Neuronal stem cell (in vitro differentiated cells): ENCODE results near the gene MGRN1.
A peak's percentile ranks its signal among the peaks of the same experiment; 100 is the strongest.

Experiments used
- DNase-seq: peaks from one replicate; pipeline ENCODE4 v3.0.0-alpha.2; 2013; ENCODE audit warnings: low spot score
- H2AFZ ChIP-seq: one replicate; pipeline ENCODE4 v1.6.1; 2013; ENCODE audit warnings: mild to moderate bottlenecking, low read length, inconsistent platforms
- H2AK5ac ChIP-seq: 2 replicates; pipeline ENCODE4 v1.6.1; 2013; ENCODE audit warnings: low read depth, mild to moderate bottlenecking, inconsistent platforms, low read length, moderate library complexity, mixed read lengths
- H2BK120ac ChIP-seq: 2 replicates; pipeline ENCODE4 v1.6.1; 2013; ENCODE audit warnings: low read depth, mild to moderate bottlenecking, inconsistent platforms, low read length, moderate library complexity, mixed read lengths
- H2BK12ac ChIP-seq: one replicate; pipeline ENCODE4 v1.6.1; 2013; ENCODE audit warnings: low read length, inconsistent platforms
- H2BK15ac ChIP-seq: 2 replicates; pipeline ENCODE4 v1.6.1; 2013; ENCODE audit warnings: mild to moderate bottlenecking, low read length, inconsistent platforms, mixed read lengths
- H2BK5ac ChIP-seq: one replicate; pipeline ENCODE4 v1.6.1; 2013; ENCODE audit warnings: inconsistent platforms, mild to moderate bottlenecking, low read length, moderate library complexity
- H3K14ac ChIP-seq: one replicate; pipeline ENCODE4 v1.6.1; 2013; ENCODE audit warnings: low read length, inconsistent platforms
- H3K18ac ChIP-seq: 2 replicates; pipeline ENCODE4 v1.6.1; 2013; ENCODE audit warnings: low read length, inconsistent platforms
- H3K23ac ChIP-seq: 2 replicates; pipeline ENCODE4 v1.6.1; 2013; ENCODE audit warnings: low read depth, mild to moderate bottlenecking, mixed read lengths, low read length, inconsistent platforms; ENCODE audit not compliant: poor library complexity
- H3K27ac ChIP-seq: replicated peaks from 3 replicates; pipeline ENCODE4 v1.5.1; 2013; ENCODE audit warnings: low read length, inconsistent platforms
- H3K27me3 ChIP-seq, 3 experiments: 2 replicates each; pipeline ENCODE4 v1.6.1; 2013; ENCODE audit warnings: low read length in 3 of 3, mild to moderate bottlenecking in 2 of 3, inconsistent platforms in 1 of 3, low read depth in 1 of 3, mixed read lengths in 1 of 3, moderate library complexity in 1 of 3; ENCODE audit not compliant: control insufficient read depth in 3 of 3, insufficient read depth in 3 of 3
- H3K36me3 ChIP-seq, 2 donors: replicated peaks in 1 of 2; 2 replicates each; pipeline ENCODE4 v1.6.1; 2013; ENCODE audit warnings: low read length in 2 of 2; ENCODE audit not compliant: control insufficient read depth in 2 of 2, insufficient read depth in 2 of 2
- H3K4ac ChIP-seq: 2 replicates; pipeline ENCODE4 v1.6.1; 2013; ENCODE audit warnings: inconsistent platforms, mild to moderate bottlenecking, low read length, moderate library complexity
- H3K4me1 ChIP-seq, 2 donors: 1 replicate in 1 of 2; 2 replicates in 1 of 2; pipeline ENCODE4 v1.6.1; 2013; ENCODE audit warnings: low read length in 2 of 2, low read depth in 1 of 2; ENCODE audit not compliant: control insufficient read depth in 2 of 2, insufficient read depth in 1 of 2
- H3K4me2 ChIP-seq: one replicate; pipeline ENCODE4 v1.6.1; 2013; ENCODE audit warnings: mild to moderate bottlenecking, low read length, inconsistent platforms; ENCODE audit not compliant: insufficient read depth, poor library complexity, severe bottlenecking
- H3K4me3 ChIP-seq, 2 donors: 2 replicates each; pipeline ENCODE4 v1.5.1; 2013; ENCODE audit warnings: low read length in 2 of 2, mild to moderate bottlenecking in 2 of 2, inconsistent platforms in 1 of 2, moderate library complexity in 1 of 2
- H3K79me1 ChIP-seq: one replicate; pipeline ENCODE4 v1.6.1; 2013; ENCODE audit warnings: low read depth, mild to moderate bottlenecking, inconsistent platforms, low read length, moderate library complexity
- H3K9ac ChIP-seq: one replicate; pipeline ENCODE4 v1.6.1; 2013; ENCODE audit warnings: mild to moderate bottlenecking, low read depth, low read length, inconsistent platforms; ENCODE audit not compliant: poor library complexity
- H3K9me3 ChIP-seq, 2 donors: replicated peaks in 1 of 2; 2 replicates each; pipeline versions ENCODE3 to v1.6.1; 2013; ENCODE audit warnings: low read length in 2 of 2, mild to moderate bottlenecking in 2 of 2, inconsistent platforms in 1 of 2, low read depth in 1 of 2, mixed read lengths in 1 of 2, moderate library complexity in 1 of 2; ENCODE audit not compliant: control insufficient read depth in 2 of 2, insufficient read depth in 1 of 2
- H4K8ac ChIP-seq: one replicate; pipeline ENCODE4 v1.6.1; 2013; ENCODE audit warnings: low read depth, mild to moderate bottlenecking, inconsistent platforms, low read length, moderate library complexity
- H4K91ac ChIP-seq: one replicate; pipeline ENCODE4 v1.6.1; 2013; ENCODE audit warnings: low read length, low read depth, mild to moderate bottlenecking, inconsistent platforms; ENCODE audit not compliant: poor library complexity
- WGBS, 2 donors: extraction: QIAGEN DNeasy Blood & Tissue Kit; methylation state at CpG; one replicate each; pipeline ENCODE4 v1.1.7; 2013; ENCODE audit warnings: missing lambda C conversion rate in 2 of 2, mixed read lengths in 1 of 2; ENCODE audit not compliant: insufficient read length in 2 of 2, insufficient replicate concordance in 1 of 2; ENCODE audit errors: extremely low coverage in 2 of 2; 5-methylcytosine and 5-hydroxymethylcytosine counted together

Gene MGRN1

DNA sequence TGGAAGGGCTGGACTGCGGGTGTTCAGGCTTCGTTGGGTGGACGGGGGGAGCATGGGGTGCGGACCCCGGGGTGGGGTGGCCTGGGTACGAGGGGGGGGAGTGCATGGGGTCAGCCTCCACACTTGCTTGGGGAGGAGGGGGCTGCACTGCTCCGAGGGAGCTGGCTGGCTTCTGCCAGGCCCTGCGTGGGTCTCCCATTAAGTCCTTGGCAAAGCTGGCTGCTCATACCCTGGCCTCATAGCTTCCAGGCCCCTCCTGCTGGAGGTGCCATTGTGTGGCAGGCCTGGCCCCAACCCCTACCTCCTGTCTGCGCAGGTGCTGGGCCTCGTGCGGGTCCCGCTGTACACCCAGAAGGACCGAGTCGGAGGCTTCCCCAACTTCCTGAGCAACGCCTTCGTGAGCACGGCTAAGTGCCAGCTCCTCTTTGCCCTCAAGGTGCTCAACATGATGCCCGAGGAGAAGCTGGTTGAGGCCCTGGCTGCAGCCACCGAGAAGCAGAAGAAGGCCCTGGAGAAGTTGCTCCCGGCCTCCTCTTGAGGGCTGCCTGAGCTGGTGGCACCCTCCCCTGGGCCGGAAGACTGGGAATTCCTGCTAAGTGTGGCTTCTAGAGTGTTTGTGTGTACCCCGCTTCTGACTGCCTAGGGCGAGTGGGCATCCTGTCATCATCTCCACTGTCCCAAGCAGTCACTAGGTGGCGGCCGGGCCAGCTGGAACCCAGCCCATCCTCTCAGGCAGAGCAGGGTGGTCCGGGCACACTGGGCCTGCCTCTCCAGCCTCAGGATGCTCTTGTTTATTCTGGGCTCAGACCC, 70.2 kb downstream of the MGRN1 start:
- no peak overlapping the region for H3K14ac ChIP-seq
- no peak overlapping the region for H3K18ac ChIP-seq
- no peak overlapping the region for H3K27ac ChIP-seq
- peak overlapping the region; percentile 43 for H3K4me2 ChIP-seq
- peaks cover 0 to 2% of the 10 kb centered on the region in 2 donors for H3K9me3 ChIP-seq
- no peak for DNase-seq
- H2BK12ac ChIP-seq: no peak overlapping the region
- peaks cover 8 to 10% of the 10 kb centered on the region in 2 donors for H3K4me1 ChIP-seq
- WGBS, 2 donors: no CpG with 5 or more reads among the region's 26 CpGs
- no peak overlapping the region for H3K9ac ChIP-seq
- no peak overlapping the region for H2BK15ac ChIP-seq
- no peak overlapping the region for H2AK5ac ChIP-seq
- no peak overlapping the region for H4K8ac ChIP-seq
- H3K27me3 ChIP-seq: no peaks in the 10 kb centered on the region
- H2BK5ac ChIP-seq: no peak overlapping the region
- peaks cover 43 to 57% of the 10 kb centered on the region in 2 donors for H3K36me3 ChIP-seq
- no peak overlapping the region for H3K4ac ChIP-seq
- no peak overlapping the region for H4K91ac ChIP-seq
- no peak overlapping the region for H2BK120ac ChIP-seq
- no peak overlapping the region for H3K23ac ChIP-seq
- peak overlapping the region; percentile 6 to 99 for H3K4me3 ChIP-seq
- H3K79me1 ChIP-seq: peaks cover 12% of the 10 kb centered on the region
- H2AFZ ChIP-seq: no peak overlapping the region

DNA sequence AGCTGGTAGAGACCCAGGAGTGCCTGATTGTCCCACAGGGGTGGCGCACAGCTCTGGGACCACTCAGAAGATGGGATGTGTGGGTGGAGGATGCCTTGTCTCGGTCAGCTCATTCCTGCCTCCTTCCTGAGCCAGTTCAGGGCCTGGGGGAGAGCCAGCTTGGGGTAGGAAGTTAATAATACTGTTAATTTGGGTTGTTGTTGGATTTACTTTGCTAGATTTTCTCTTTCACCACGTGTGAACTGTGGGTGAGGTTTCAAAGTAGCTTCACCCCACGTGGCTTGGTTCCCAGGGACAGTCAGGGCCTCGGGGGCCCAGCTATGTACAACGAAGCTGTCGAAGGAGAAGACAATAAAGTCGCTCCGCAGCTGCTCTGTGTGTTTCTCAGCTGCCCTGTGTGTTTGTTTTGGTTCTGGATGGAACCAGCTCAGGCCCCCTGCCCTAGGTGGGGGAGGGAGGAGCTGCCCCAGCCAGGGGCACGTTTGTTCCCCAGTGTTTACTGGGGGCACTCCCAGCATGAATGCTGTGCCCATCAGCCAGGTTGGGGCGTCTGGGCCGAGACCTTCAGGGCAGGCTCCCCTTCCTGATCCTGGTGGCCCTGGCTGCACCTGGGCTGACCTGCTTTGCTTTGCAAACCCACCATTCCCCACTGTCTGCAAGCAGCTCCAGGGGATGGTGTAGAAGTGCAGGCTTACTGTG, 71.0 kb downstream of the MGRN1 start:
- Histone ChIP-seq H3K9me3 (no peaks in the 10 kb centered on the region), H2AK5ac (no peak overlapping the region), H3K4me2 (no peak overlapping the region), H3K23ac (no peak overlapping the region), H2BK12ac (peak overlapping the region; percentile 63), H3K4me3 (peak overlapping the region; percentile 34 to 99), H3K79me1 (peaks cover 12% of the 10 kb centered on the region), H2BK5ac (peak overlapping the region; percentile 75), H3K4me1 (peaks cover 8 to 10% of the 10 kb centered on the region in 2 donors), H3K27ac (no peak overlapping the region), H3K9ac (no peak overlapping the region), H2BK15ac (no peak overlapping the region), H3K27me3 (no peaks in the 10 kb centered on the region), H4K91ac (no peak overlapping the region), H2AFZ (no peak overlapping the region), H4K8ac (no peak overlapping the region), H3K36me3 (peaks cover 45 to 57% of the 10 kb centered on the region in 2 donors), H3K18ac (no peak overlapping the region), H3K4ac (no peak overlapping the region), H2BK120ac (no peak overlapping the region), H3K14ac (no peak overlapping the region)
- DNase-seq: no peak
- WGBS, 2 donors: no CpG with 5 or more reads among the region's 12 CpGs

DNA sequence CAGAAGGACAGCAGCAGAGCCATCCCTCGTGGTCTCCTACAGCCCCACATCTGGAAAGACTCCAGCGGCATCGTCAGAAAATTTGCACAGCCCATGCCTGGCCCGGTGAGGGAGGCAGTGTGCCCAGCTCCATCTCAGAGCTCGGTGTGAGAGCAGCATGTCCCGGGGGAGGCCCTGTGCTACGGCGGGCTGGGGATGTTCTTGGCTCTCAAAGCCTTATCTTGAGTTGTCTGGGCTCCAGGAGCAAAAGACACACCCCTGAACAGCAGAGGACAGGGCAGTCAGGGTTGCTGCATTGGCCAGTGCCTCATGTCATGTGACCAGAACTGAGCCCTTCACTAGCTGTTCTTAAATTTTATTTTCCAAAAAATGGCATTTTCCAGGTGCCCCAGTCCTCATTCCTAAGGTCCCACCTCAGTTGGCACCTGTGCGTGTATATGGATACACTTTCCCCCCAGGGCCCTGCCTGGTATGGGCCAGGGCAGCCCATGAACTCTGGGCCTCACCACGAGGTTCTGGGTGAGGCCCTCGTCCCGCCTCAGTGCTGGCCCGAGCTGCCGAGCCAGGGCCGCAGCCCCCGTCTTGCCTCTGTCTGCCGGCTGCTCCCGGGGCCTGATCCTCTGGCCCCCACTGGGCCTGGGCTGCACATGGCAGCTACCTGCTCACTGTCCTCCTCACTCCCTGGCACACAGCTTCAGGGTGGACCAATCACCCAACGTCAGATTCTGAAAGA, 71.7 kb downstream of the MGRN1 start:
- no peak overlapping the region for H3K18ac ChIP-seq
- no peaks in the 10 kb centered on the region for H3K9me3 ChIP-seq
- H3K4me3 ChIP-seq: peak overlapping the region in 1 of 2 donors; percentile 34
- H3K27me3 ChIP-seq: no peaks in the 10 kb centered on the region
- peak overlapping the region; percentile 63 for H2BK12ac ChIP-seq
- H2BK5ac ChIP-seq: peak overlapping the region; percentile 75
- H2AFZ ChIP-seq: no peak overlapping the region
- no peak overlapping the region for H2AK5ac ChIP-seq
- H3K36me3 ChIP-seq: peaks cover 48 to 64% of the 10 kb centered on the region in 2 donors
- no peak overlapping the region for H3K9ac ChIP-seq
- no peak overlapping the region for H3K23ac ChIP-seq
- no peak overlapping the region for H4K91ac ChIP-seq
- H3K4me1 ChIP-seq: peaks cover 8 to 10% of the 10 kb centered on the region in 2 donors
- H3K4me2 ChIP-seq: no peak overlapping the region
- no peak for DNase-seq
- no peak overlapping the region for H2BK15ac ChIP-seq
- H3K27ac ChIP-seq: no peak overlapping the region
- peaks cover 12% of the 10 kb centered on the region for H3K79me1 ChIP-seq
- H2BK120ac ChIP-seq: no peak overlapping the region
- no CpG with 5 or more reads among the region's 19 CpGs for WGBS, 2 donors
- no peak overlapping the region for H3K14ac ChIP-seq
- H3K4ac ChIP-seq: no peak overlapping the region
- H4K8ac ChIP-seq: no peak overlapping the region
